ENCODE measurements around the gene FDCSP. TPM values are rescaled to one million over a fixed set of nuclear protein-coding genes. Genes with fewer than 3 reads are reported as not detected.
"Not testable (repeated sequence)": the region's sequence is repeated elsewhere in the genome, so short reads cannot be mapped to it uniquely, and the experiment has no call there.

FDCSP gene
- total and polyA plus RNA-seq, 9 of the 15 experiments (the other 6 are each of a cell fraction or from before 2014, with no cell fraction given), result not detected

DNA sequence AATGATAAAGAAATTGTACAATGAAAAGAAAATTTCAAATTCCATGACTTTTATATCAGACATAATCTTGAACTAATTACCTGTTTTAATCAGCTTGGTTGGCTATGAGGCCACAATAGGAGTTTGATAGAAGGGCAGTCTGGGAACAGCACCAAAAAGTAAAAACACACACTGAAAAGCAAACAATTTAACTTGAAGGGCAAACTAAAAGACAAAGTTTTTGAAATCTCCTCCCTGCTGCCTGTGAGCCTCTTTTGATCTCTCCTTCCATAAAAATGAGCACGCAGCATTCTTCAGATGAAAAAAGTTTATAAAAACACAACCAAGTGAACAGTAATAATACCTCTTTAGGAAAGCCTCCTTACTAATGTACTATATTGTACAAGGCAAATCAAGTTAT is 22.3 kb upstream of the FDCSP start:
- Histone ChIP-seq H3K9me3 (replicated peaks; ENCODE audit: control insufficient read depth, insufficient read depth, low read depth, low read length) (no peaks in the 10 kb centered on the region; the same call in 1 of the 2 replicates), H3K4me2 (ENCODE audit: insufficient read depth, low read length) (no peak overlapping the region), H3K27ac (ENCODE audit: extremely low read depth, low read depth, low read length) (no peak overlapping the region), H3K9me1 (ENCODE audit: control insufficient read depth, insufficient read depth, low read length) (no peaks in the 10 kb centered on the region), H3K27me3 (ENCODE audit: control insufficient read depth in 2 of 2, insufficient read depth in 2 of 2, low read length in 2 of 2) (no peaks in the 10 kb centered on the region), H3K4me1 (replicated peaks in 1 of 2; ENCODE audit: control insufficient read depth in 2 of 2, insufficient read depth in 2 of 2, low read length in 2 of 2) (no peaks in the 10 kb centered on the region), H3K9ac (ENCODE audit: insufficient read depth in 1 of 2, low read depth in 2 of 2, low read length in 2 of 2) (no peak overlapping the region), H2AFZ (ENCODE audit: low read depth, low read length) (no peak overlapping the region), H3K36me3 (ENCODE audit: control insufficient read depth, insufficient read depth, low read length) (no peaks in the 10 kb centered on the region), H3K79me2 (ENCODE audit: control insufficient read depth, insufficient read depth, low read length) (no peaks in the 10 kb centered on the region), H4K20me1 (replicated peaks; ENCODE audit: control insufficient read depth, insufficient read depth, low read length) (no peaks in the 10 kb centered on the region), H3K4me3 (no peak overlapping the region)
- no peak for TF ChIP-seq STAT5B (CRISPR knock-in tag; IDR thresholded peaks at IDR 0.05)
- no peak for TF ChIP-seq ZNF263 (CRISPR knock-in tag; IDR thresholded peaks at IDR 0.05; ENCODE audit: borderline replicate concordance)
- TF ChIP-seq SMARCB1 (IDR thresholded peaks at IDR 0.05; ENCODE audit: insufficient read length, low read depth), result no peak
- no peak for TF ChIP-seq TCF7L2 (IDR thresholded peaks at IDR 0.05; ENCODE audit: low read depth, low read length)
- TF ChIP-seq GTF2A2 (tag; IDR thresholded peaks at IDR 0.05), result no peak
- no peak for TF ChIP-seq CREM (IDR thresholded peaks at IDR 0.05; ENCODE audit: low read depth)
- TF ChIP-seq, protein P1, sequence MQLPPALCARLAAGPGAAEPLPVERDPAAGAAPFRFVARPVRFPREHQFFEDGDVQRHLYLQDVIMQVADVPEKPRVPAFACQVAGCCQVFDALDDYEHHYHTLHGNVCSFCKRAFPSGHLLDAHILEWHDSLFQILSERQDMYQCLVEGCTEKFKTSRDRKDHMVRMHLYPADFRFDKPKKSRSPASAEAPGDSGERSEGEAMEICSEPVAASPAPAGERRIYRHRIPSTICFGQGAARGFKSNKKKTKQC (CRISPR knock-in tag; IDR thresholded peaks at IDR 0.05), result no peak
- TF ChIP-seq, protein P2, sequence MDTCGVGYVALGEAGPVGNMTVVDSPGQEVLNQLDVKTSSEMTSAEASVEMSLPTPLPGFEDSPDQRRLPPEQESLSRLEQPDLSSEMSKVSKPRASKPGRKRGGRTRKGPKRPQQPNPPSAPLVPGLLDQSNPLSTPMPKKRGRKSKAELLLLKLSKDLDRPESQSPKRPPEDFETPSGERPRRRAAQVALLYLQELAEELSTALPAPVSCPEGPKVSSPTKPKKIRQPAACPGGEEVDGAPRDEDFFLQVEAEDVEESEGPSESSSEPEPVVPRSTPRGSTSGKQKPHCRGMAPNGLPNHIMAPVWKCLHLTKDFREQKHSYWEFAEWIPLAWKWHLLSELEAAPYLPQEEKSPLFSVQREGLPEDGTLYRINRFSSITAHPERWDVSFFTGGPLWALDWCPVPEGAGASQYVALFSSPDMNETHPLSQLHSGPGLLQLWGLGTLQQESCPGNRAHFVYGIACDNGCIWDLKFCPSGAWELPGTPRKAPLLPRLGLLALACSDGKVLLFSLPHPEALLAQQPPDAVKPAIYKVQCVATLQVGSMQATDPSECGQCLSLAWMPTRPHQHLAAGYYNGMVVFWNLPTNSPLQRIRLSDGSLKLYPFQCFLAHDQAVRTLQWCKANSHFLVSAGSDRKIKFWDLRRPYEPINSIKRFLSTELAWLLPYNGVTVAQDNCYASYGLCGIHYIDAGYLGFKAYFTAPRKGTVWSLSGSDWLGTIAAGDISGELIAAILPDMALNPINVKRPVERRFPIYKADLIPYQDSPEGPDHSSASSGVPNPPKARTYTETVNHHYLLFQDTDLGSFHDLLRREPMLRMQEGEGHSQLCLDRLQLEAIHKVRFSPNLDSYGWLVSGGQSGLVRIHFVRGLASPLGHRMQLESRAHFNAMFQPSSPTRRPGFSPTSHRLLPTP (IDR thresholded peaks at IDR 0.05; ENCODE audit: borderline replicate concordance, extremely low read depth, insufficient read length), result no peak
- no peak for TF ChIP-seq ARID1B (IDR thresholded peaks at IDR 0.05)
- no peak for TF ChIP-seq HDAC8 (tag; IDR thresholded peaks at IDR 0.05)
- TF ChIP-seq, protein P3, sequence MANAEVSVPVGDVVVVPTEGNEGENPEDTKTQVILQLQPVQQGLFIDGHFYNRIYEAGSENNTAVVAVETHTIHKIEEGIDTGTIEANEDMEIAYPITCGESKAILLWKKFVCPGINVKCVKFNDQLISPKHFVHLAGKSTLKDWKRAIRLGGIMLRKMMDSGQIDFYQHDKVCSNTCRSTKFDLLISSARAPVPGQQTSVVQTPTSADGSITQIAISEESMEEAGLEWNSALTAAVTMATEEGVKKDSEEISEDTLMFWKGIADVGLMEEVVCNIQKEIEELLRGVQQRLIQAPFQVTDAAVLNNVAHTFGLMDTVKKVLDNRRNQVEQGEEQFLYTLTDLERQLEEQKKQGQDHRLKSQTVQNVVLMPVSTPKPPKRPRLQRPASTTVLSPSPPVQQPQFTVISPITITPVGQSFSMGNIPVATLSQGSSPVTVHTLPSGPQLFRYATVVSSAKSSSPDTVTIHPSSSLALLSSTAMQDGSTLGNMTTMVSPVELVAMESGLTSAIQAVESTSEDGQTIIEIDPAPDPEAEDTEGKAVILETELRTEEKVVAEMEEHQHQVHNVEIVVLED (CRISPR knock-in tag; IDR thresholded peaks at IDR 0.05), result no peak
- DNase-seq (ENCODE audit: extremely low read depth in 1 of 4, low spot score in 3 of 4) (no peak), ATAC-seq (no peak), FAIRE-seq (no peak)
- POLR2A ChIA-PET, result no interaction called here
- BruUV-seq (replicated peaks), result no TSS peak
- CTCF ChIA-PET (ENCODE audit: low intra/inter-chr PET ratio), result no interaction called here
- intact Hi-C loops (cut with micrococcal nuclease), result no loop called here
- in situ Hi-C loops (cut with MboI), result no loop called here
- 0% methylated on average over 1 of the region's 1 CpG for WGBS (ENCODE audit: insufficient coverage, low coverage, missing lambda C conversion rate)

DNA sequence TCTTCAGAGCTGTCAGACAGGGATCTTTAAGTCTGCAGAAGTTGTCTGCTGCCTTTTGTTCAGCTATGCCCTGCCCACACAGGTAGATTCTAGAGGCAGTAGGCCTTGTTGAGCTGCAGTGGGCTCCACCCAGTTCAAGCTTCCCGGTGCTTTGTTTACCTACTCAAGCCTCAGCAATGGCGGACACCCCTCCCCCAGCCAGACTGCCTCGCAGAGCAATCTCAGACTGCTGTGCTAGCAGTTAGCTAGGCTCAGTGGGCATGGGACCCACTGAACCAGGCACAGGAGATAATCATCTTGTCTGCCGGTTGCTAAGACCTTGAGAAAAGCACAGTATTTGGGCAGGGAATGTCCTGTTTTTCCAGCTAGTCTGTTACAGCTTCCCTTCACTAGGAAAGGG is 13.2 kb upstream of the FDCSP start:
- H3K4me3 ChIP-seq; H3K9me1 ChIP-seq (ENCODE audit: control insufficient read depth, insufficient read depth, low read length); H3K9me3 ChIP-seq (replicated peaks; ENCODE audit: control insufficient read depth, insufficient read depth, low read depth, low read length); in situ Hi-C loops (cut with MboI); DNase-seq (ENCODE audit: extremely low read depth in 1 of 4, low spot score in 3 of 4); H3K27me3 ChIP-seq (ENCODE audit: control insufficient read depth in 2 of 2, insufficient read depth in 2 of 2, low read length in 2 of 2); intact Hi-C loops (cut with micrococcal nuclease); CTCF ChIA-PET (ENCODE audit: low intra/inter-chr PET ratio); FAIRE-seq; H3K4me1 ChIP-seq (replicated peaks in 1 of 2; ENCODE audit: control insufficient read depth in 2 of 2, insufficient read depth in 2 of 2, low read length in 2 of 2); BruUV-seq (replicated peaks); H3K9ac ChIP-seq (ENCODE audit: insufficient read depth in 1 of 2, low read depth in 2 of 2, low read length in 2 of 2); H3K79me2 ChIP-seq (ENCODE audit: control insufficient read depth, insufficient read depth, low read length); H3K4me2 ChIP-seq (ENCODE audit: insufficient read depth, low read length); H4K20me1 ChIP-seq (replicated peaks; ENCODE audit: control insufficient read depth, insufficient read depth, low read length); H3K36me3 ChIP-seq (ENCODE audit: control insufficient read depth, insufficient read depth, low read length); H3K27ac ChIP-seq (ENCODE audit: extremely low read depth, low read depth, low read length); ATAC-seq; H2AFZ ChIP-seq (ENCODE audit: low read depth, low read length): not testable (repeated sequence)
- POLR2A ChIA-PET, result interaction anchor here (0.5 kb wide), 1 partner anchor 36 kb away, joined by 4 read pairs; no protein-coding TSS in a partner anchor
- 6% methylated on average over 4 of the region's 4 CpGs for whole genome bisulfite sequencing (ENCODE audit: insufficient coverage, low coverage, missing lambda C conversion rate)

All from K562 (cell line).